Vagina (tissue), 2 donors: ENCODE measurements around the gene ZBTB33.

ENCODE experiments used
- CTCF ChIP-seq, 3 experiments: fragments of 450-650 bp in 2 of 3; fragments of 200-600 bp in 1 of 3; sonication (generic) in 1 of 3; IDR thresholded peaks; one replicate each; pipeline ENCODE4 v1.5.1; 2017 to 2019; ENCODE audit warnings: antibody characterized with exemption in 3 of 3, mild to moderate bottlenecking in 2 of 3, moderate library complexity in 2 of 3
- POLR2A ChIP-seq, 2 donors: fragments of 450-650 bp; IDR thresholded peaks; one replicate each; pipeline ENCODE4 v1.6.1; 2017; ENCODE audit warnings: antibody characterized with exemption in 2 of 2, mild to moderate bottlenecking in 2 of 2, moderate library complexity in 2 of 2
- POLR2AphosphoS5 ChIP-seq, 2 donors: sonication (generic); formaldehyde crosslinking; IDR thresholded peaks; one replicate each; pipeline ENCODE4 v1.9.0; 2017; ENCODE audit warnings: antibody characterized with exemption in 2 of 2, mild to moderate bottlenecking in 2 of 2, low read depth in 1 of 2; ENCODE audit not compliant: insufficient read depth in 1 of 2

- no peak for TF ChIP-seq POLR2A (IDR thresholded peaks at IDR 0.05)
- TF ChIP-seq CTCF (IDR thresholded peaks at IDR 0.05): no peak
- no peak for TF ChIP-seq POLR2AphosphoS5 (IDR thresholded peaks at IDR 0.05; ENCODE audit: insufficient read depth in 1 of 2, low read depth in 1 of 2)
Measured at GRCh38 chrX:120264341-120264740, 13.7 kb downstream of the ZBTB33 start.
